ENCODE data around the gene FABP6.

The FABP6 gene

DNA sequence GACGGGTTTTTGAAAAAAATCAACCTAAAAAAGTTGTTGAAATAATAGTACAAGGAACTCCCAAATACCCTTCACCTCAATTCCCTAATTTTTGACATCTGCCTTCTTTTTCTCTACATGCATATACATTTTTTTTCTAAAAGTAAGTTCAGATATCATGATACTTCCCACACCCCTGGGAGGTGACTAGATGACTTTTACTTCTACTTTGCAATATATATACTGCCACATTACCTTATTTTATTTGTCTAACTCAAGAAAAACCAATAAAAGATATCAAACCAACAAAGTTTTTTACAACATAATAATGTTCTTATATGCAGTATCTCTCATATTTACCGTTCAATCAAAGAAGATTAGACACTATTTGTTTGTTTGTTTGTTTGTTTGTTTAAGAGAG lies 52.0 kb downstream of the FABP6 start:
- no peak overlapping the region for H2BK5ac ChIP-seq (ENCODE audit: low read depth, low read length, poor library complexity, severe bottlenecking)
- WGBS, result 100% methylated on average over 1 of the region's 2 CpGs
- no peak overlapping the region for H4K91ac ChIP-seq (ENCODE audit: low read length)

DNA sequence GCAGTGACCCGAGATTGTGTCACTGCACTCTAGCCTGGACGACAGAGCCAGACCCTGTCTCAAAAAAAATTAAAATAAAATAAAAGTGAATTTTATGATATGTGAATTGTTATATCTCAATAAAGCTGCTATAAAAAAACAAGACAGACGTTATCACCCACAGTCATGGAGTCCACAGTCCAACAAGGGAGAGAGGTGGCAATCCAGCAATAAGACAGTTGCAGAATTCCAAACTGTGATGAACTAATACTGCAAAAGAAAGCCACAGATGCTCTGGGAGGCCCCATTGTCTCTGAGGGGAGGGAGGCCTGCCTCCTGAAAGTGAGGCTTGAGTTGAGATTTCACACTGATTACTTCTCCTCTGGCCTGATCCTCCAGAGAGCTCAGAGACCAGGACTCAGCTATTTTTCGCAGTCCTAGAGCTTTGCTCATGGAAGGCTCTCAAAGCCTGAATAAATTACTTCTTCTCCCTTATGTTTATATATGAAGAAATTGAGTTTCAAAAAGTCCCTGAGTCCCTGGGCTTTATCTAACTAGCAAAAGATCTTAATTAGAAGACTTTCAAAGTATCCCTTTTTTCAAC lies 55.1 kb downstream of the FABP6 start:
- Histone ChIP-seq H2AK5ac (ENCODE audit: low read length, severe bottlenecking) (no peak overlapping the region), H3K27ac (ENCODE audit: low read length, poor library complexity, severe bottlenecking) (no peak overlapping the region), H3K23ac (ENCODE audit: low read length in 2 of 2) (no peak overlapping the region), H2BK15ac (ENCODE audit: low read depth, poor library complexity, severe bottlenecking) (peak overlapping the region; percentile 17), H3K36me3 (ENCODE audit: control insufficient read depth in 1 of 2, insufficient read depth in 2 of 2, low read depth in 1 of 2, low read length in 2 of 2) (peaks cover 0 to 17% of the 10 kb centered on the region in 2 experiments), H2AFZ (ENCODE audit: low read depth, low read length) (no peak overlapping the region), H3K4me3 (ENCODE audit: insufficient read depth in 1 of 2, low read depth in 1 of 2, low read length in 2 of 2) (no peak overlapping the region), H3K18ac (ENCODE audit: low read depth in 1 of 2, low read length in 2 of 2) (no peak overlapping the region), H4K91ac (ENCODE audit: low read length) (no peak overlapping the region), H3K4ac (ENCODE audit: low read depth in 1 of 2, low read length in 2 of 2) (no peak overlapping the region), H3K14ac (ENCODE audit: low read length in 2 of 2) (no peak overlapping the region), H3K9ac (ENCODE audit: low read length) (no peak overlapping the region), H2BK120ac (ENCODE audit: low read depth, low read length) (no peak overlapping the region), H2BK12ac (ENCODE audit: low read length in 2 of 2) (no peak overlapping the region), H3K79me1 (replicated peaks; ENCODE audit: low read length, poor library complexity, severe bottlenecking) (peaks cover 32% of the 10 kb centered on the region), H3K4me2 (ENCODE audit: low read length, poor library complexity, severe bottlenecking) (no peak overlapping the region), H3K27me3 (ENCODE audit: control insufficient read depth in 1 of 2, insufficient read depth in 1 of 2, low read length in 2 of 2) (peaks cover 0 to 34% of the 10 kb centered on the region in 2 experiments), H3K9me3 (ENCODE audit: control insufficient read depth, low read length) (no peaks in the 10 kb centered on the region), H2BK5ac (ENCODE audit: low read depth, low read length, poor library complexity, severe bottlenecking) (no peak overlapping the region), H3K4me1 (ENCODE audit: control insufficient read depth, insufficient read depth, low read depth, low read length) (peaks cover 10% of the 10 kb centered on the region), H4K8ac (ENCODE audit: low read length) (no peak overlapping the region)
- DNase-seq, result no peak
- 92% methylated on average over 2 of the region's 4 CpGs for whole genome bisulfite sequencing

More for the DNA sequence above, 52.0 kb downstream of the FABP6 start:
- no peak overlapping the region for H3K14ac ChIP-seq (ENCODE audit: low read length in 2 of 2)
- H3K9me3 ChIP-seq (ENCODE audit: control insufficient read depth, low read length), result no peaks in the 10 kb centered on the region
- H4K8ac ChIP-seq (ENCODE audit: low read length), result no peak overlapping the region
- no peak overlapping the region for H3K23ac ChIP-seq (ENCODE audit: low read length in 2 of 2)
- H2BK15ac ChIP-seq (ENCODE audit: low read depth, poor library complexity, severe bottlenecking), result no peak overlapping the region
- no peak overlapping the region for H3K27ac ChIP-seq (ENCODE audit: low read length, poor library complexity, severe bottlenecking)
- H3K18ac ChIP-seq (ENCODE audit: low read depth in 1 of 2, low read length in 2 of 2), result no peak overlapping the region
- no peak overlapping the region for H2BK120ac ChIP-seq (ENCODE audit: low read depth, low read length)
- peaks cover 0 to 11% of the 10 kb centered on the region in 2 experiments for H3K27me3 ChIP-seq (ENCODE audit: control insufficient read depth in 1 of 2, insufficient read depth in 1 of 2, low read length in 2 of 2)
- no peak overlapping the region for H2BK12ac ChIP-seq (ENCODE audit: low read length in 2 of 2)
- no peak overlapping the region for H2AFZ ChIP-seq (ENCODE audit: low read depth, low read length)
- H3K4me3 ChIP-seq (ENCODE audit: insufficient read depth in 1 of 2, low read depth in 1 of 2, low read length in 2 of 2), result no peak overlapping the region
- H2AK5ac ChIP-seq (ENCODE audit: low read length, severe bottlenecking), result no peak overlapping the region
- H3K36me3 ChIP-seq (ENCODE audit: control insufficient read depth in 1 of 2, insufficient read depth in 2 of 2, low read depth in 1 of 2, low read length in 2 of 2), result peaks cover 0 to 29% of the 10 kb centered on the region in 2 experiments
- H3K4me1 ChIP-seq (ENCODE audit: control insufficient read depth, insufficient read depth, low read depth, low read length), result no peaks in the 10 kb centered on the region
- peaks cover 26% of the 10 kb centered on the region for H3K79me1 ChIP-seq (replicated peaks; ENCODE audit: low read length, poor library complexity, severe bottlenecking)
- H3K4ac ChIP-seq (ENCODE audit: low read depth in 1 of 2, low read length in 2 of 2), result no peak overlapping the region
- no peak overlapping the region for H3K4me2 ChIP-seq (ENCODE audit: low read length, poor library complexity, severe bottlenecking)
- no peak for DNase-seq
- no peak overlapping the region for H3K9ac ChIP-seq (ENCODE audit: low read length)

DNA sequence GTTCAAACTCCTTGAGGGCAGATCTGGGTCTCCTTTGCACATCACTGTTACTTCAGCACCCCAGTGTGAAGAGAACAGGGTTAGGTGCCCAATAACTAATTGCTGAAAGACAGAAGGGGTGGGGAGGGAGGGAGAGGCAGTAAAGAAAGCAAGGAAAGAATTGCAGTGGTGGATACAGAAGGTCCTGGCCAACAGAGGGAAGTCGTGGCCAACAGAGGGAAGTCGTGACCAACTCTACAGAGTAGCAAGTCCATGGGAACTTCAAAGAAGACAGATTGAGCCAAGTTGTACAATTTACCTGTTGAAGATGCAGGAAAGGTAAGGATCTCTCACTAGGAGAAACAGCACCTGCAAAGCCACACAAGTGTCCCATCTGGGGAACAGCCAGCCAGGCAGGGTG lies 56.0 kb downstream of the FABP6 start:
- no peak overlapping the region for H2BK5ac ChIP-seq (ENCODE audit: low read depth, low read length, poor library complexity, severe bottlenecking)
- no peak overlapping the region for H3K27ac ChIP-seq (ENCODE audit: low read length, poor library complexity, severe bottlenecking)
- H3K79me1 ChIP-seq (replicated peaks; ENCODE audit: low read length, poor library complexity, severe bottlenecking), result peaks cover 30% of the 10 kb centered on the region
- WGBS, result 100% methylated on average over 2 of the region's 2 CpGs
- no peak overlapping the region for H4K8ac ChIP-seq (ENCODE audit: low read length)
- H3K36me3 ChIP-seq (ENCODE audit: control insufficient read depth in 1 of 2, insufficient read depth in 2 of 2, low read depth in 1 of 2, low read length in 2 of 2), result peaks cover 0 to 9% of the 10 kb centered on the region in 2 experiments
- H3K9me3 ChIP-seq (ENCODE audit: control insufficient read depth, low read length), result no peaks in the 10 kb centered on the region
- H3K18ac ChIP-seq (ENCODE audit: low read depth in 1 of 2, low read length in 2 of 2), result no peak overlapping the region
- no peak overlapping the region for H2BK15ac ChIP-seq (ENCODE audit: low read depth, poor library complexity, severe bottlenecking)
- no peak overlapping the region for H2BK12ac ChIP-seq (ENCODE audit: low read length in 2 of 2)
- no peak overlapping the region for H3K4me3 ChIP-seq (ENCODE audit: insufficient read depth in 1 of 2, low read depth in 1 of 2, low read length in 2 of 2)
- no peak overlapping the region for H2AK5ac ChIP-seq (ENCODE audit: low read length, severe bottlenecking)
- no peak overlapping the region for H2BK120ac ChIP-seq (ENCODE audit: low read depth, low read length)
- H3K4ac ChIP-seq (ENCODE audit: low read depth in 1 of 2, low read length in 2 of 2), result no peak overlapping the region
- H3K9ac ChIP-seq (ENCODE audit: low read length), result no peak overlapping the region
- peaks cover 0 to 36% of the 10 kb centered on the region in 2 experiments for H3K27me3 ChIP-seq (ENCODE audit: control insufficient read depth in 1 of 2, insufficient read depth in 1 of 2, low read length in 2 of 2)
- H3K4me2 ChIP-seq (ENCODE audit: low read length, poor library complexity, severe bottlenecking), result no peak overlapping the region
- DNase-seq, result no peak
- no peak overlapping the region for H4K91ac ChIP-seq (ENCODE audit: low read length)
- H3K23ac ChIP-seq (ENCODE audit: low read length in 2 of 2), result no peak overlapping the region
- H3K14ac ChIP-seq (ENCODE audit: low read length in 2 of 2), result no peak overlapping the region
- peaks cover 10% of the 10 kb centered on the region for H3K4me1 ChIP-seq (ENCODE audit: control insufficient read depth, insufficient read depth, low read depth, low read length)
- H2AFZ ChIP-seq (ENCODE audit: low read depth, low read length), result no peak overlapping the region

DNA sequence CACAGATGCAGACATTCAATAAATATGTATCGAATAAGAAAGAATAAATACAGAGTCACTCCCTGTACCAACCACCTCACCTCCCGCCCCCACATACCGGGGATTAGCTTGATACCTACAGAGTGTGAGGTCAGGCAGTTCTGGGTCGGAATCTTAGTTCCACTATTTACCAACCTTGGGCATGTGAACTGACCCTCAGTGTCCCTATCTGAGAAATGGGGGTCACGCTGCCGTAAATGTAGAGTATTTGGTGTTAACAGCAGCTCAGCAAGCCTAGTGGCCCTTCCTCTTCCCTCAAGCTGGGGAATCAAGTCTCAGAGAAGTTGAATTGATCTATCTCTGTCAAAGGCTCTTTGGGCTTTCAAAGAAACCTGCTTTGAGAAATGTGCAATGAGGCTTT lies 57.6 kb downstream of the FABP6 start:
- H2AFZ ChIP-seq (ENCODE audit: low read depth, low read length), result no peak overlapping the region
- H2BK12ac ChIP-seq (ENCODE audit: low read length in 2 of 2), result peak overlapping the region; percentile 27 to 38
- H3K4me1 ChIP-seq (ENCODE audit: control insufficient read depth, insufficient read depth, low read depth, low read length), result peaks cover 10% of the 10 kb centered on the region
- DNase-seq, result no peak
- peak overlapping the region; percentile 5 for H3K27ac ChIP-seq (ENCODE audit: low read length, poor library complexity, severe bottlenecking)
- no peak overlapping the region for H3K9ac ChIP-seq (ENCODE audit: low read length)
- H4K91ac ChIP-seq (ENCODE audit: low read length), result no peak overlapping the region
- H3K23ac ChIP-seq (ENCODE audit: low read length in 2 of 2), result no peak overlapping the region
- H3K4me3 ChIP-seq (ENCODE audit: insufficient read depth in 1 of 2, low read depth in 1 of 2, low read length in 2 of 2), result no peak overlapping the region
- peaks cover 0 to 36% of the 10 kb centered on the region in 2 experiments for H3K27me3 ChIP-seq (ENCODE audit: control insufficient read depth in 1 of 2, insufficient read depth in 1 of 2, low read length in 2 of 2)
- H2BK5ac ChIP-seq (ENCODE audit: low read depth, low read length, poor library complexity, severe bottlenecking), result no peak overlapping the region
- H3K36me3 ChIP-seq (ENCODE audit: control insufficient read depth in 1 of 2, insufficient read depth in 2 of 2, low read depth in 1 of 2, low read length in 2 of 2), result peaks cover 0 to 5% of the 10 kb centered on the region in 2 experiments
- no peak overlapping the region for H2BK120ac ChIP-seq (ENCODE audit: low read depth, low read length)
- no peak overlapping the region for H3K4me2 ChIP-seq (ENCODE audit: low read length, poor library complexity, severe bottlenecking)
- no peaks in the 10 kb centered on the region for H3K9me3 ChIP-seq (ENCODE audit: control insufficient read depth, low read length)
- 84% methylated on average over 6 of the region's 6 CpGs for WGBS
- H3K18ac ChIP-seq (ENCODE audit: low read depth in 1 of 2, low read length in 2 of 2), result peak overlapping the region; percentile 25 to 72
- no peak overlapping the region for H3K14ac ChIP-seq (ENCODE audit: low read length in 2 of 2)
- peak overlapping the region; percentile 49 for H2BK15ac ChIP-seq (ENCODE audit: low read depth, poor library complexity, severe bottlenecking)
- H2AK5ac ChIP-seq (ENCODE audit: low read length, severe bottlenecking), result no peak overlapping the region
- H4K8ac ChIP-seq (ENCODE audit: low read length), result peak overlapping the region; percentile 61
- H3K79me1 ChIP-seq (replicated peaks; ENCODE audit: low read length, poor library complexity, severe bottlenecking), result peaks cover 36% of the 10 kb centered on the region
- no peak overlapping the region for H3K4ac ChIP-seq (ENCODE audit: low read depth in 1 of 2, low read length in 2 of 2)

All from mesenchymal stem cell (in vitro differentiated cells and primary cell).